ENCODE data around the gene CPEB3.

The CPEB3 gene

DNA sequence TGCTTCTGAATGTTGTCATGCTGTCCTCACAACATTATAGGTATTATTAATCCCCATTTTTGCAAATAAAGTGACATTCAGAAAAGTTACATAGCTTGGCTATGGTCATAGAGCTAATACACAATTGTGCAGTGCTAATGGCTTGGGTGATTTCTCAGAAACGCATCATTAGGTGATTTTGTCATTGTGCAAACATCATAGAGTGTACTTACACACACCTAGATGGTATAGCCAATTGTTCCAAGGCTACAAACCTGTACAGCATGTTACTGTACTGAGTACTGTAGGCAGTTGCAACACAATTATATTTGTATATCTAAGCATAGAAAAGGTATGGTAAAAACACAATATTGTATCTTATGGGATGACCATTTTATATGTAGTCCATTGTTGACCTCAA, 276.3 kb downstream of the CPEB3 start:
- no peak for DNase-seq

DNA sequence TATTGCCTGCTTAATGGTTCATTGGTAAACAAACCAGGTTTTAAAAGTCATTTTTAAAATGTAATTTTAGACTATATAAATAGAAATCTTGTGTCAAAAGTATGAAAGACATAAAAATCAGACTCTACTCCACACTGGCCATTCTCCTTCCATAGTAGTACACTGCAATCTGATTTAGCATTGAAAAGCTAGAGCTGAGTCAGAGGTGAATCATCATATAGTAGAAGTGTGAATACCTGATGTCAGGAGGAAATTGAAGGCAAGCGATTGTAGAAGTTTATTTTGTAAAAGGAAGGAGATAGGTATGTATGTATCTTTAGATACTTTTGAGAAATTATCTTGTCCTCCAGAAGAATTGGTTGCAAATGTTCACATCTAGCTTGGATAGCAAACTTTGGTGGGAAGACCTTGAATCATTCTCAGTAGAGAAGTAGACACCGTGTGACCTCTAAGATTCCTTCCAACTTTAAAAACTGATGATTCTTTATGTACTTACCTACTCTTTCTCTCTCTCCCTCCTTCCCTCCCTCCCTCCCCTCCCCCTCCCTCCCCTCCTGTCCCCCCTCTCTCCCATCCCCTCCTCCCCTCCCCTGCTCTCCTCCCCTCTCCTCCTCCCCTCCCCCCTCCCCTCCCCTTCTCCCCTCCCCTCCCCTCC, 279.2 kb downstream of the CPEB3 start:
- no peak for DNase-seq

GRCh38 chr10:92010047-92010735, 280.7 kb downstream of the CPEB3 start:
- DNase-seq, result no peak

- no peak for DNase-seq
These were observed 281.4 kb downstream of the CPEB3 start for GRCh38 chr10:92009445-92009844.

DNA sequence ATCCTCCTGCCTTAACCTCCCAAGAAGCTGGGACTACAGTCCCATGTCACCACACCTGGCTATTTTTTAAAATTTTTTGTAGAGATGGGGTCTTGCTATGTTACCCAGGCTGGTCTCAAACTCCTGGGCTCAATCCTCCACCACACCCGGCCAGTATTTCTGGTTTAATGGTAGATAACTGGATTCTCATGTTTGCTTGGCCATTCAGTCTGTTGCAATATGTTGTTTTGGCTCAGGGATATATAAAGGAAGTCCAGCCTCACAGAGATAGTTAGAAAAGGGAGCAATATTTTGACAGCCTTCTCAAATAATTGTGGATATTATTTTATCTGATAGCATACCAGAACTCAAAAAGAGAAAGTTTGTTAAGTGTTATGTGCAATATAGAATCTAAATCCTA, 284.9 kb downstream of the CPEB3 start:
- no peak for DNase-seq

- no peak for DNase-seq
These were observed 287.6 kb downstream of the CPEB3 start for GRCh38 chr10:92003258-92003657.

GRCh38 chr10:92001995-92002394, 288.9 kb downstream of the CPEB3 start:
- DNase-seq, result no peak

DNA sequence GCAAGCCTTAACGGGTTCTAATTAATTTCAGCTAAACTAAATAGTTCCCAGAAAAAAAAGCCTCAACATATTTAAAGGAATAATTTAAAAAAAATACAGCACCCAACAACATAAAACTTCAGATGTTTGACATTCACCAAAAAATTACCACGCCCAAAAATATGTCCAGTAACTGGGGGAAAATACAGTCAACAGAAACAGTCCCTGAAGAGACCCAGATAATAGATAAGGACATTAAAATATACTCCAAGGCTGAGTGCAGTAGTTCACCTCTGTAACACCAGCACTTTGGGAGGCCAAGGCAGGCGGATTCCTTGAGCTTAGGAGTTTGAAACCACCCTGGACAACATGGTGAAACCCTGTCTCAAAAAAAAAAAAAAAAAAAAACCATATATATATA, 289.3 kb downstream of the CPEB3 start:
- DNase-seq, result no peak
